K562 (cell line): Measurements from ENCODE around the gene IL31. TPM values are rescaled to one million over a fixed set of nuclear protein-coding genes. Genes with fewer than 3 reads are reported as not detected.

ENCODE experiments used
- ATAC-seq: fragments of 200-7000 bp; cut with Tn5 transposase; 3 replicates; pipeline ENCODE4 v1.9.1; 2020; ENCODE audit warnings: moderate library complexity
- BruUV-seq: library from RNA; stranded (reverse); fragments of 400-500 nt; replicated peaks from 2 replicates; lab custom pipeline; 2021; lab: Mats Ljungman, UMichigan
- CTCF ChIA-PET: fragments of 300-600 bp; formaldehyde crosslinking; extraction: SDS; loops from one replicate; lab custom pipeline; 2021; ENCODE audit warnings: low intra/inter-chr PET ratio; lab: Yijun Ruan, JAX
- POLR2A ChIA-PET: fragments of 300-600, 350-650 bp; sonication (Branson Sonifier 250); formaldehyde crosslinking; extraction: SDS; loops from one replicate; lab custom pipeline; 2021; ENCODE audit warnings: antibody characterized with exemption, inconsistent platforms; lab: Yijun Ruan, JAX
- DNase-seq, 4 experiments: peaks; one replicate each; pipeline versions ENCODE4 v3.0.0 to v3.0.0-alpha.2; 2011 to 2018; ENCODE audit warnings: low spot score in 3 of 4, mixed read lengths in 3 of 4; ENCODE audit errors: extremely low read depth in 1 of 4
- FAIRE-seq: peaks from 2 replicates; lab custom pipeline; 2011; peaks lifted over from hg19 to GRCh38; lab: Jason Lieb, UNC
- H2AFZ ChIP-seq: 2 replicates; pipeline ENCODE4 v1.6.0; 2011; ENCODE audit warnings: low read depth, low read length, control low read depth, inconsistent platforms
- H3K27ac ChIP-seq: fragments of 200-600 bp; 3 replicates; pipeline ENCODE4 v1.8.0; 2011; ENCODE audit warnings: low read depth, mild to moderate bottlenecking, control low read depth, inconsistent platforms, low read length, moderate library complexity, mixed read lengths; ENCODE audit errors: extremely low read depth
- H3K27me3 ChIP-seq, 2 experiments: fragments of 300-600 bp in 1 of 2; 2 replicates in 1 of 2; 3 replicates in 1 of 2; pipeline versions ENCODE4 v1.6.0 to v1.8.0; 2011; ENCODE audit warnings: inconsistent platforms in 2 of 2, low read length in 2 of 2, mild to moderate bottlenecking in 1 of 2, mixed read lengths in 1 of 2, moderate library complexity in 1 of 2; ENCODE audit not compliant: control insufficient read depth in 2 of 2, insufficient read depth in 2 of 2
- H3K36me3 ChIP-seq: fragments of 300-600 bp; 3 replicates; pipeline ENCODE4 v1.8.0; 2011; ENCODE audit warnings: mild to moderate bottlenecking, low read length, inconsistent platforms; ENCODE audit not compliant: control insufficient read depth, insufficient read depth
- H3K4me1 ChIP-seq, 2 experiments: fragments of 200-600 bp in 1 of 2; replicated peaks in 1 of 2; 2 replicates in 1 of 2; 3 replicates in 1 of 2; pipeline versions ENCODE4 v1.5.1 to v1.8.0; 2011; ENCODE audit warnings: inconsistent platforms in 2 of 2, low read length in 2 of 2, mild to moderate bottlenecking in 1 of 2, mixed read lengths in 1 of 2, moderate library complexity in 1 of 2; ENCODE audit not compliant: control insufficient read depth in 2 of 2, insufficient read depth in 2 of 2
- H3K4me2 ChIP-seq: 2 replicates; pipeline ENCODE4 v1.6.1; 2011; ENCODE audit warnings: low read length, control low read depth, inconsistent platforms, mixed read lengths; ENCODE audit not compliant: insufficient read depth
- H3K4me3 ChIP-seq: fragments of 200-600 bp; sonication (generic), shearing (Covaris generic); 2 replicates; pipeline ENCODE4 v1.5.1; 2016; ENCODE audit warnings: control low read depth, inconsistent platforms
- H3K79me2 ChIP-seq: fragments of 200-600 bp; 3 replicates; pipeline ENCODE4 v1.8.0; 2011; ENCODE audit warnings: low read length, inconsistent platforms; ENCODE audit not compliant: control insufficient read depth, insufficient read depth
- H3K9ac ChIP-seq, 2 experiments: 2 replicates each; pipeline versions ENCODE4 v1.6.0 to v1.6.1; 2011; ENCODE audit warnings: low read depth in 2 of 2, low read length in 2 of 2, control low read depth in 1 of 2, inconsistent platforms in 1 of 2, mild to moderate bottlenecking in 1 of 2, mixed read lengths in 1 of 2; ENCODE audit not compliant: insufficient read depth in 1 of 2
- H3K9me1 ChIP-seq: one replicate; pipeline ENCODE4 v1.6.0; 2011; ENCODE audit warnings: inconsistent platforms, mild to moderate bottlenecking, low read length, moderate library complexity; ENCODE audit not compliant: control insufficient read depth, insufficient read depth
- H3K9me3 ChIP-seq: replicated peaks from 2 replicates; pipeline ENCODE4 v1.5.1; 2011; ENCODE audit warnings: low read depth, low read length, inconsistent platforms; ENCODE audit not compliant: control insufficient read depth, insufficient read depth
- H4K20me1 ChIP-seq: replicated peaks from 2 replicates; pipeline ENCODE4 v1.6.1; 2011; ENCODE audit warnings: low read length, inconsistent platforms, mixed read lengths; ENCODE audit not compliant: control insufficient read depth, insufficient read depth
- CBX2 ChIP-seq: fragments of 200-600 bp; sonication (generic); IDR thresholded peaks from one replicate; pipeline ENCODE4 v1.6.1; 2012; ENCODE audit warnings: mild to moderate bottlenecking, low read length, inconsistent platforms; ENCODE audit not compliant: insufficient read depth, poor library complexity, severe bottlenecking
- ESRRA ChIP-seq: fragments of 450-650 bp; IDR thresholded peaks from 2 replicates; pipeline ENCODE4 v1.6.1; 2014; ENCODE audit warnings: low read depth, mild to moderate bottlenecking, moderate library complexity, borderline replicate concordance
- NR3C1 ChIP-seq: sonication (generic); formaldehyde crosslinking; IDR thresholded peaks from 2 replicates; pipeline ENCODE4 v1.8.1; 2022; ENCODE audit warnings: missing genetic modification reagents
- RBM25 ChIP-seq: fragments of 200-400 bp; formaldehyde crosslinking; IDR thresholded peaks from 2 replicates; pipeline ENCODE4 v1.6.1; 2018; ENCODE audit warnings: low read length, low read depth, moderate library complexity; ENCODE audit not compliant: severe bottlenecking
- SUPT5H ChIP-seq: fragments of 450-650 bp; IDR thresholded peaks from 2 replicates; pipeline ENCODE4 v1.6.1; 2016
- ZNF224 ChIP-seq: sonication (generic); formaldehyde crosslinking; IDR thresholded peaks from 2 replicates; pipeline ENCODE4 v1.8.0; 2022; ENCODE audit warnings: mild to moderate bottlenecking, missing genetic modification reagents
- WGBS: fragments of 100-300 bp; shearing (Covaris generic); methylation state at CpG from one replicate; pipeline ENCODE4 v1.1.6; 2016; ENCODE audit warnings: low coverage, mixed read lengths; ENCODE audit not compliant: insufficient coverage; ENCODE audit errors: missing lambda C conversion rate; 5-methylcytosine and 5-hydroxymethylcytosine counted together
- in situ Hi-C: fragments of 300-500 bp; cut with MboI; formaldehyde crosslinking; loops from 4 replicates; pipeline ENCODE4 v1.15.0; 2018; ENCODE audit warnings: inconsistent platforms, mixed read lengths
- intact Hi-C: fragments of 100-400 bp; cut with micrococcal nuclease; formaldehyde crosslinking; loops from 2 replicates; pipeline ENCODE4 v1.14.2; 2022
- polyA plus RNA-seq, 8 experiments: library from polyadenylated mRNA; depleted of rRNA in 4 of 8; stranded (reverse) in 5 of 8; unstranded in 3 of 8; fragments of >200 nt; fragmentation: Nextera tagmentation in 2 of 8; fragmentation: Illumina TruSeq in 1 of 8; extraction: Ambion mirVana in 2 of 8; extraction: Trizol in 1 of 8; gene quantifications; 2 replicates each; pipeline versions ENCODE4 v1.2.1 to v1.2.3, GENCODE V29; 2011 to 2014; ENCODE audit warnings: inconsistent platforms in 1 of 8, missing spikeins in 1 of 8
- total RNA-seq, 7 experiments: library from RNA; depleted of rRNA in 6 of 7; stranded (reverse); fragments of >200 nt in 6 of 7; fragmentation: Illumina TruSeq in 2 of 7; extraction: Trizol in 2 of 7; gene quantifications; 2 replicates each; pipeline versions ENCODE4 v1.2.1 to v1.2.3, GENCODE V29; 2011 to 2021; ENCODE audit warnings: low replicate concordance in 1 of 7
- TF ChIP-seq, protein P1 (sequence below): fragments of 250-450 bp; sonication (Bioruptor Pico); IDR thresholded peaks from 2 replicates; pipeline ENCODE4 v1.5.0; 2021; ENCODE audit warnings: mild to moderate bottlenecking, moderate library complexity
- TF ChIP-seq, protein P2 (sequence below): fragments of 450-650 bp; IDR thresholded peaks from 2 replicates; pipeline ENCODE4 v1.6.1; 2017; ENCODE audit warnings: mild to moderate bottlenecking, moderate library complexity
- TF ChIP-seq, protein P3 (sequence below): fragments of 250-450 bp; sonication (Bioruptor Pico); IDR thresholded peaks from 2 replicates; pipeline ENCODE4 v1.5.0; 2021
- TF ChIP-seq, protein P4 (sequence below): fragments of 250-450 bp; sonication (Bioruptor Pico); IDR thresholded peaks from 2 replicates; pipeline ENCODE4 v1.9.0; 2021; ENCODE audit warnings: mild to moderate bottlenecking, inconsistent platforms

The IL31 gene
- total and polyA plus RNA-seq, 9 of the 15 experiments (the other 6 are each of a cell fraction or from before 2014, with no cell fraction given): not detected

DNA sequence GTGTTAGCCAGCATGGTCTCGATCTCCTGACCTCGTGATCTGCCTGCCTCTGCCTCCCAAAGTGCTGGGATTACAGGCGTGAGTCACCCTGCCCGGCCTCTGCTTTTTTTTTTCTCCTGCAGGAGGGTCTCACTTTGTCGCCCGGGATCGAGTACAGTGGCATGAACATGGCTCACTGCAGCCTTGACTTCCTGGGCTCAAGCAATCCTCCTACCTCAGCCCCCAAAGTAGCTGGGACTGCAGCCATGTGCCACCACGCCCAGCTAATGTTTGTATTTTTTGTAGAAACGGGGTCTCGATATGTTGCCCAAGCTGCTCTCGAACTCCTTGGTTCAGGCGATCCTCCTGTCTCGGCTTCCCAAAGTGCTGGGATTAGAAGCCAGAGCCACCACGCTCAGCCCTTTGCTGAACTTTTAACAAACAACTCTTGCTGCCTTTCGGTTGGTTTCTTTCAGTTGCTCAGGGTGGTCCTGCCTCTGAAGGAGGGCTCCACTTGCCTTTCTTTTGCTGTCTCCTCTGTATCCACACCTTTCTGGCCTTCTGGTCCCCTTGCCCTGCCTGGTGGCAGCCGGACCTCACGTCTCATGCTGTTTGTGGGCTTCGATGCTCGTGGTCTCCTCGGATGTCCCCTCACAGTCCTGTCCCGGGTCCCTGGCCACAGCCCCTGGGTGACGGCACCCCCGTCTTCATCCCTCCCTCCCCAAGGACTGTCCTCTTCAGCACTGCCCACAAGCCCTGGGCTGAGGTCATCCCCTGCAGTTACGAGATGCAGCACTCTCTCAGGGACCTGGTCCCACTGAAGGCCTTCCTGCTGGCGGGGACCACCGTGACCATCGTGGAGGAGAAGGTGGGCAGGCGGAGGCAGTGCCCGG lies 25.7 kb upstream of the IL31 start:
- H4K20me1 ChIP-seq: no peaks in the 10 kb centered on the region
- FAIRE-seq (no peak), ATAC-seq (no peak), DNase-seq (no peak)
- H3K4me2 ChIP-seq: no peak overlapping the region
- no peaks in the 10 kb centered on the region for H3K79me2 ChIP-seq
- in situ Hi-C loops (no loop called here), intact Hi-C loops (no loop called here)
- POLR2A ChIA-PET: interaction anchor here (0.6 kb wide), 1 partner anchor 124 kb away, joined by 3 read pairs; no protein-coding TSS in a partner anchor
- no peaks in the 10 kb centered on the region for H3K36me3 ChIP-seq
- WGBS: 77% methylated on average over 27 of the region's 29 CpGs
- H3K9me1 ChIP-seq: no peaks in the 10 kb centered on the region
- H3K9ac ChIP-seq: peak overlapping the region in 1 of 2 experiments; percentile 74; a peak in 1 of 4 replicates
- no peak overlapping the region for H3K4me3 ChIP-seq
- H2AFZ ChIP-seq: no peak overlapping the region; the same call in 1 of the 2 replicates
- no TSS peak for BruUV-seq
- TF ChIP-seq, protein P1, sequence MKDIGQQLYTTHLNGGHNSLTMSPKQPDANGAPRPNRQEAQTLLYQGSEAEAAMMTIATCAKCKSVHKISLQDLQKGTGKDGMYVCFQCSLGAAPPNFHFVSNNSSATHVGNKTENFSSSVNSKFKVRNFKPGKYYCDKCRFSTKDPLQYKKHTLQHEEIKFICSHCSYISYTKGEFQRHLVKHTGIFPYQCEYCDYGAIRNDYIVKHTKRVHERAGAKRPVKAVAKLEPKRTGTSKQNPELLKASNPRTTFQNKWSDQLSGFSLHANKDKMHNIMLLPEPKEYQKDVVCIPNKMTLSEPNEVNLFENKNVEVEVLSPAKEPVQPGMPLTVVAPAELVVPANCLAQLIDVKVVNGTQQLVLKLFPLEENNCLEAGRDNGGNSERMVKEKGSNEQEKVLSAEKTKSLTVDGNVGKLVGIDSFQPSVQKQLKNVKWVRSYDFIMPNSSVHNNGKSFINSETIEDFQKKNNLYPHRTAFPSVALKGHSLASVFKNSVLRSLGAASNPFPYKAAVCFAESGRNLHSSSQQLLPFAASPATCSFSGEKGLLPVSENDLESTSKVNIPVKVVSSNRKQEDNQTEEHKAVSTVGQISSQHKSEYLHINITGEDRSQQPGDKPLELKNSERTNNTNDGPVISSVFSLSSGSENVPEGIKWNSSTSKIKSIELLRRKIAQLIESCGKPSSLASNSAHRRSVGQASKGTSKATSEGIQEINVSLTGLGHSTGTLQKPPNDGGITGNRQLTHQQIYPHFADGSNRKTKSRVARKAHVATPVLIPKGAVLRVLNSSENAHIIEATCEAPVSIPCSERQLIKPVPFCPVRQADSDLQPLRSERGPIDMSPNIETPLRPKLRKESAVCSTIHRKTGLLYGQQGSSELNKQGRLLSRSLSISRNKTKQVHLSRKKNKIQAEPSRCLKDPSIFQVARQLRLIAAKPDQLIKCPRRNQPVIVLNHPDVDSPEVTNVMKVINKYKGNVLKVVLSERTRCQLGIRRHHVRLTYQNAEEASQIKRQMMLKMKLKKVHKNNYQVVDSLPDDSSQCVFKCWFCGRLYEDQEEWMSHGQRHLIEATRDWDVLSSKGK (CRISPR knock-in tag): no peak
- TF ChIP-seq, protein P2, sequence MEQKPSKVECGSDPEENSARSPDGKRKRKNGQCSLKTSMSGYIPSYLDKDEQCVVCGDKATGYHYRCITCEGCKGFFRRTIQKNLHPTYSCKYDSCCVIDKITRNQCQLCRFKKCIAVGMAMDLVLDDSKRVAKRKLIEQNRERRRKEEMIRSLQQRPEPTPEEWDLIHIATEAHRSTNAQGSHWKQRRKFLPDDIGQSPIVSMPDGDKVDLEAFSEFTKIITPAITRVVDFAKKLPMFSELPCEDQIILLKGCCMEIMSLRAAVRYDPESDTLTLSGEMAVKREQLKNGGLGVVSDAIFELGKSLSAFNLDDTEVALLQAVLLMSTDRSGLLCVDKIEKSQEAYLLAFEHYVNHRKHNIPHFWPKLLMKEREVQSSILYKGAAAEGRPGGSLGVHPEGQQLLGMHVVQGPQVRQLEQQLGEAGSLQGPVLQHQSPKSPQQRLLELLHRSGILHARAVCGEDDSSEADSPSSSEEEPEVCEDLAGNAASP: no peak
- TF ChIP-seq, protein P3, sequence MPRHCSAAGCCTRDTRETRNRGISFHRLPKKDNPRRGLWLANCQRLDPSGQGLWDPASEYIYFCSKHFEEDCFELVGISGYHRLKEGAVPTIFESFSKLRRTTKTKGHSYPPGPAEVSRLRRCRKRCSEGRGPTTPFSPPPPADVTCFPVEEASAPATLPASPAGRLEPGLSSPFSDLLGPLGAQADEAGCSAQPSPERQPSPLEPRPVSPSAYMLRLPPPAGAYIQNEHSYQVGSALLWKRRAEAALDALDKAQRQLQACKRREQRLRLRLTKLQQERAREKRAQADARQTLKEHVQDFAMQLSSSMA: no peak
- TF ChIP-seq ESRRA (no peak), NR3C1 (no peak), ZNF224 (CRISPR knock-in tag) (no peak), RBM25 (no peak), SUPT5H (no peak), CBX2 (no peak)
- TF ChIP-seq, protein P4, sequence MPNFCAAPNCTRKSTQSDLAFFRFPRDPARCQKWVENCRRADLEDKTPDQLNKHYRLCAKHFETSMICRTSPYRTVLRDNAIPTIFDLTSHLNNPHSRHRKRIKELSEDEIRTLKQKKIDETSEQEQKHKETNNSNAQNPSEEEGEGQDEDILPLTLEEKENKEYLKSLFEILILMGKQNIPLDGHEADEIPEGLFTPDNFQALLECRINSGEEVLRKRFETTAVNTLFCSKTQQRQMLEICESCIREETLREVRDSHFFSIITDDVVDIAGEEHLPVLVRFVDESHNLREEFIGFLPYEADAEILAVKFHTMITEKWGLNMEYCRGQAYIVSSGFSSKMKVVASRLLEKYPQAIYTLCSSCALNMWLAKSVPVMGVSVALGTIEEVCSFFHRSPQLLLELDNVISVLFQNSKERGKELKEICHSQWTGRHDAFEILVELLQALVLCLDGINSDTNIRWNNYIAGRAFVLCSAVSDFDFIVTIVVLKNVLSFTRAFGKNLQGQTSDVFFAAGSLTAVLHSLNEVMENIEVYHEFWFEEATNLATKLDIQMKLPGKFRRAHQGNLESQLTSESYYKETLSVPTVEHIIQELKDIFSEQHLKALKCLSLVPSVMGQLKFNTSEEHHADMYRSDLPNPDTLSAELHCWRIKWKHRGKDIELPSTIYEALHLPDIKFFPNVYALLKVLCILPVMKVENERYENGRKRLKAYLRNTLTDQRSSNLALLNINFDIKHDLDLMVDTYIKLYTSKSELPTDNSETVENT: no peak
- no peak overlapping the region for H3K27ac ChIP-seq
- CTCF ChIA-PET: interaction anchor here (0.7 kb wide), 1 partner anchor 1134 kb away, joined by 3 read pairs; no protein-coding TSS in a partner anchor
- no peaks in the 10 kb centered on the region for H3K27me3 ChIP-seq
- H3K9me3 ChIP-seq: peaks cover 13% of the 10 kb centered on the region
- peaks cover 18 to 56% of the 10 kb centered on the region in 2 experiments for H3K4me1 ChIP-seq
